Epithelial cell of proximal tubule (primary cell): ENCODE results near the gene CA12. TPM values are rescaled to one million over a fixed set of nuclear protein-coding genes. Genes with fewer than 3 reads are reported as not detected.

Experiments
- DNase-seq: peaks from one replicate; pipeline ENCODE4 v3.0.0-alpha.2; 2011; ENCODE audit warnings: low read depth
- H3K4me3 ChIP-seq: 2 replicates; pipeline ENCODE4 v1.5.1; 2011; ENCODE audit warnings: low read depth, mild to moderate bottlenecking, low read length
- CTCF ChIP-seq: conservative IDR thresholded peaks from 2 replicates; pipeline ENCODE4 v1.5.1; 2012; ENCODE audit warnings: low read depth, mild to moderate bottlenecking, low read length
- total RNA-seq: library from RNA; depleted of rRNA; stranded (reverse); fragments of >200 nt; gene quantifications from 2 replicates; pipeline ENCODE4 v1.2.3, GENCODE V29; 2015

CA12 gene
- total RNA-seq = 6.3 and 19.7 TPM in 2 replicates

- DNase-seq = no peak
- TF ChIP-seq CTCF = no peak
Measured at GRCh38 chr15:63381301-63382204, at the start of gene CA12. TSS of gene CA12 (minus strand) at chr15:63381846. CDS start at chr15:63381720, 126 bp downstream.

GRCh38 chr15:63430766-63431451 lies 49.3 kb upstream of the CA12 start:
- TF ChIP-seq CTCF = no peak
- no peak for DNase-seq
- no peak overlapping the region for H3K4me3 ChIP-seq

More at GRCh38 chr15:63381301-63382204, at the start of gene CA12:
- peak within 1 kb of the TSS; percentile 81 for H3K4me3 ChIP-seq

GRCh38 chr15:63426552-63426951 lies 44.9 kb upstream of the CA12 start:
- TF ChIP-seq CTCF = no peak
- DNase-seq = no peak
- no peak overlapping the region for H3K4me3 ChIP-seq

GRCh38 chr15:63425426-63425985 lies 43.9 kb upstream of the CA12 start:
- DNase-seq = no peak
- H3K4me3 ChIP-seq = no peak overlapping the region
- TF ChIP-seq CTCF = no peak

- TF ChIP-seq CTCF = no peak
- no peak for DNase-seq
- no peak overlapping the region for H3K4me3 ChIP-seq
Measured at GRCh38 chr15:63422891-63423590, 41.4 kb upstream of the CA12 start.

- no peak for DNase-seq
- H3K4me3 ChIP-seq = no peak overlapping the region
- TF ChIP-seq CTCF = no peak
Measured at GRCh38 chr15:63421433-63421832, 39.8 kb upstream of the CA12 start.
